ENCODE measurements around the gene SLC5A9.
"Not testable (repeated sequence)": the region's sequence is repeated elsewhere in the genome, so short reads cannot be mapped to it uniquely, and the experiment has no call there.

The SLC5A9 gene

DNA sequence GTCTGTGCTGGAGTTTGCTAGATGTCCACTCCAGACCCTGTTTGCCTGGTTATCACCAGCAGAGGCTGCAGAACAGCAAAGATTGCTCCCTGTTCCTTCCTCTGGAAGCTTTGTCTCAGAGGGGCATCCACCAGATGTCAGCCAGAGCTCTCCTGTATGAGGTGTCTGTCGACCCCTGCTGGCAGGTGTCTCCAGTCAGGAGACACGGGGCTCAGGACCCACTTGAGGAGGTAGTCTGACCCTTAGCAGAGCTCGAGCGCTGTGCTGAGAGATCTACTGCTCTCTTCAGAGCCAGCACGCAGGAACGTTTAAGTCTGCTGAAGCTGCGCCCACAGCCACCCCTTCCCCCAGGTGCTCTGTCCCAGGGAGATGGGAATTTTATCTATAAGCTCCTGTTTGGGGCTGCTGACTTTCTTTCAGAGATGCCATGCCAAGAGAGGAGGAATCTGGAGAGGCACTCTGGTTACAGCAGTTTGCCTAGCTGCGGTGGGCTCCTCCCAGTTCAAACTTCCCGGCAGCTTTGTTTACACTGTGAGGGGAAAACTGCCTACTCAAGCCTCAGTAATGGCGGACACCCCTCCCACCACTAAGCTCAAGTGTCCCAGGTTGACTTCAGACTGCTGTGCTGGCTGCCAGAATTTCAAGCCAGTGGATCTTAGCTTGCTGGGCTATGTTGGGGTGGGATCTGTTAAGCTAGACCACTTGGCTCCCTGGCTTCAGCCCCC is 62.3 kb downstream of the SLC5A9 start:
- not testable (repeated sequence) for H3K36me3 ChIP-seq (ENCODE audit: control insufficient read depth, low read depth, low read length); H3K9me3 ChIP-seq (ENCODE audit: control insufficient read depth, low read depth, low read length); H3K4me1 ChIP-seq (ENCODE audit: control insufficient read depth, low read depth, low read length); H3K27ac ChIP-seq (ENCODE audit: low read length); H3K9ac ChIP-seq (ENCODE audit: low read length); H3K4me3 ChIP-seq (ENCODE audit: low read length); H3K27me3 ChIP-seq (ENCODE audit: control insufficient read depth, insufficient read depth, low read length)

DNA sequence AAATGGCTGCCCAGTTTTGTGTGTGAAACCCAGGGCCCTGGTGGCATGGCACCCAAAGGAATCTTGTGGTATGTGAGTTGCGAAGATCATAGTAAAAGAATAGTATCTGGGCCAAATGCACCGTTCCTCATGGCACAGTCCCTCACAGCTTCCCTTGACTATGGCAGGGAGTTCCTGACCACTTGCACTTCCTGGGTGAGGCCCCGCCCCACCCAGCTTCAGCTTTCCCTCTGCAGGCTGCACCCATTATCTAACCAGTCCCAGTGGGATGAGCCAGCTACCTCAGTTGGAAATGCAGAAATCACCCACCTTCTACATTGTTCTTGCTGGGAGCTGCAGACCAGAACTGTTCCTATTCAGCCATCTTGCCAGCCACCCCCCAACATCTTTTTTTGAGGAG is 63.0 kb downstream of the SLC5A9 start:
- H3K4me1 ChIP-seq (ENCODE audit: control insufficient read depth, low read depth, low read length), result no peaks in the 10 kb centered on the region
- H3K9me3 ChIP-seq (ENCODE audit: control insufficient read depth, low read depth, low read length), result no peaks in the 10 kb centered on the region
- no peak overlapping the region for H3K4me3 ChIP-seq (ENCODE audit: low read length)
- no peaks in the 10 kb centered on the region for H3K27me3 ChIP-seq (ENCODE audit: control insufficient read depth, insufficient read depth, low read length)
- H3K9ac ChIP-seq (ENCODE audit: low read length), result no peak overlapping the region
- no peak overlapping the region for H3K27ac ChIP-seq (ENCODE audit: low read length)
- H3K36me3 ChIP-seq (ENCODE audit: control insufficient read depth, low read depth, low read length), result no peaks in the 10 kb centered on the region

DNA sequence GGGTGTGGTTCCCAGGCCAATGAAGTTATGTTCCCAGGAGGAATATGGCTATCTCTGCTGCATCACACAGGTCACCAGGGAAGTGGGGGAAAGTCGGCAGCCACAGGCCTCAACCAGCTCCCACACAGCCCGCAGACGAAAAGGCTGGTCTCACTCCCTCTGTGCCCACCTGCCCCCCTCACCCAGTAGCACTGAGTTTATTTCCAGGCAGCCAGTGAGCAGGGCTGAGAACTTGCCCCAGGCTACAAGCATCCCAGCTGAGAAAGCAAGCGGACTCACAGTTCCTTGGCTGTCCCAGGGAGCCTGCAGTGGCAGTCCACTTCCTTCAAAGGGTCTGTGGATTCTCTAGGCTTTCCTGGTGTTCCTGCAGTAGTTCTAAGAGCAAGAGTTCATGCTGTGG is 68.9 kb downstream of the SLC5A9 start:
- H3K9me3 ChIP-seq (ENCODE audit: control insufficient read depth, low read depth, low read length), result no peaks in the 10 kb centered on the region
- no peaks in the 10 kb centered on the region for H3K27me3 ChIP-seq (ENCODE audit: control insufficient read depth, insufficient read depth, low read length)
- no peaks in the 10 kb centered on the region for H3K4me1 ChIP-seq (ENCODE audit: control insufficient read depth, low read depth, low read length)
- H3K36me3 ChIP-seq (ENCODE audit: control insufficient read depth, low read depth, low read length), result no peaks in the 10 kb centered on the region
- no peak overlapping the region for H3K4me3 ChIP-seq (ENCODE audit: low read length)
- no peak overlapping the region for H3K27ac ChIP-seq (ENCODE audit: low read length)
- H3K9ac ChIP-seq (ENCODE audit: low read length), result no peak overlapping the region

DNA sequence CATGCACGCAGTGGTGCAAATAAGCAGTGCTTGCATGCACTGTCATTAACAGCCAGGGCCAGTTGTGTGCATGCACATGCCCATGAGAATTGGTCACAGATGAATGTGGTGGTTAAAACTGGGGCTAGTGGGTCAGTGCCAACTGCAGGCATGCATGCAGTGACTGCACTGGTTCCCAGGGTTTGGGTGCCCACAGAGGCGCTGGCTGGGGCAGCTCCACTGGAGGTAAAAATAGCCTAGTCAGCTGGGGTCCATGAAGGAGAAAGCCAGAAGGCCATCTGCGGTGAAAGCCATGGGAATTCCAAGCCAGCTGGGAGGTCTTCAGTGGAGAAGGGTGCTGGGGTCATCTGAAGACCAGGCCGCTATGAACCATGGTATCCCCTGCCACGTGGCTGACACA is 70.2 kb downstream of the SLC5A9 start:
- no peaks in the 10 kb centered on the region for H3K9me3 ChIP-seq (ENCODE audit: control insufficient read depth, low read depth, low read length)
- H3K4me1 ChIP-seq (ENCODE audit: control insufficient read depth, low read depth, low read length), result no peaks in the 10 kb centered on the region

DNA sequence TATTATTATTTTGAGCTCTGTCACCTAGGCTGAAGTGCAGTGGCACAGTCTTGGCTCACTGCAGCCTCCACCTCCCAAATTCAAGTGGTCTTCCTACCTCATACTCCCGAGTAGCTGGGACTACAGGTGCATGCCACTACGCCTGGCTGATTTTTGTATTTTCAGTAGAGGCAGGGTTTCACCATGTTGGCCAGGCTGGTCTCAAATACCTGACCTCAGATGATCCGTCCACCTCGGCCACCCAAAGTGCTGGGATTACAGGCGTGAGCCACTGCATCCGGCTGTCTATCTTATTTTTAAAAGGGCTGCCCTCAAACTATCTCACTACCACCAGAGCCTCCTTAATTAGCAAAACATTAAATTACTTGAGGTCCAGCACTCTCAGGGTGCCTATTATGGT is 71.6 kb downstream of the SLC5A9 start:
- H3K27ac ChIP-seq (ENCODE audit: low read length); H3K36me3 ChIP-seq (ENCODE audit: control insufficient read depth, low read depth, low read length); H3K27me3 ChIP-seq (ENCODE audit: control insufficient read depth, insufficient read depth, low read length); H3K9ac ChIP-seq (ENCODE audit: low read length); H3K9me3 ChIP-seq (ENCODE audit: control insufficient read depth, low read depth, low read length); H3K4me3 ChIP-seq (ENCODE audit: low read length); H3K4me1 ChIP-seq (ENCODE audit: control insufficient read depth, low read depth, low read length): not testable (repeated sequence)

More for the DNA sequence above, 70.2 kb downstream of the SLC5A9 start:
- no peaks in the 10 kb centered on the region for H3K36me3 ChIP-seq (ENCODE audit: control insufficient read depth, low read depth, low read length)
- no peaks in the 10 kb centered on the region for H3K27me3 ChIP-seq (ENCODE audit: control insufficient read depth, insufficient read depth, low read length)
- no peak overlapping the region for H3K4me3 ChIP-seq (ENCODE audit: low read length)
- no peak overlapping the region for H3K27ac ChIP-seq (ENCODE audit: low read length)
- no peak overlapping the region for H3K9ac ChIP-seq (ENCODE audit: low read length)

DNA sequence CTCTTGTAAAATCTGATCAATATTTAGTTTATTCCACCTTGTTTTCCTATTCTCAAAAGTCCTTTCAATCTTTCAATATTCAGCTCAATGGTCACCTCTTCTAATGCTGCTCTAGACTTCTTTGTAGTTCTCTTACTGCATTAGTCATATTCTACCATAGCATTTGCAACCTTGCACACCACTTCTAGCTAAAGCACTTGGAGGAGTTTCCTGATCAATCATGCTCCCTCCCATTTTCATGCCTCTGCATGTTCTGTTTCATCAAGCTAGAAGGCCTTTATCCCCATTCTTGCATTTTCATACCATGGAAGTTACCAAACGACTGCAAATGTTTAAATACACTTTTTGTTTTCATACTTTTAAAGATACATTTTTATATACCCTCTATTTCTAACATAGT is 72.1 kb downstream of the SLC5A9 start:
- Histone ChIP-seq H3K27me3 (ENCODE audit: control insufficient read depth, insufficient read depth, low read length) (no peaks in the 10 kb centered on the region), H3K36me3 (ENCODE audit: control insufficient read depth, low read depth, low read length) (no peaks in the 10 kb centered on the region), H3K4me1 (ENCODE audit: control insufficient read depth, low read depth, low read length) (no peaks in the 10 kb centered on the region), H3K4me3 (ENCODE audit: low read length) (no peak overlapping the region), H3K27ac (ENCODE audit: low read length) (no peak overlapping the region), H3K9ac (ENCODE audit: low read length) (no peak overlapping the region), H3K9me3 (ENCODE audit: control insufficient read depth, low read depth, low read length) (no peaks in the 10 kb centered on the region)
